ENCODE data around the gene LYPD6.

DNA sequence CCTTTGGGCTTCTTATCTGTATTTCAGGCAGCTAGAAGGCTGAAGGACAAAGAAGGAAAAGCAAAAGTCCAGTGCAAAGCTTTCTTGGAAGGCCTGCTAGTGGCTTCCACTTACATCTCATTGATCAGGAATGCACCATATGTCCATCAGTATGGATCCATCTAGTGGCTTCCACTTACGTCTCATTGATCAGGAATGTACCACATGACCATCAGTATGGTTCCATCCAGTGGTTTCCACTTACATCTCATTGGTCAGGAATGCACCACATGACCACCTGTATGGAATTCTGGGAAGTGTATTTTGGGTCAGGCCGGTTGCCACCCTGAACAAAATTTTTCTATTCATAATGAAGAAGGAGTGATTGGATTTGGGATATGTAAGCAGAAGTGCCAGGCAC, 70.6 kb downstream of the LYPD6 start:
- no peak for TF ChIP-seq EZH2 (IDR thresholded peaks at IDR 0.05; ENCODE audit: borderline replicate concordance, low read depth, low read length, severe bottlenecking)
- TF ChIP-seq, protein P1, sequence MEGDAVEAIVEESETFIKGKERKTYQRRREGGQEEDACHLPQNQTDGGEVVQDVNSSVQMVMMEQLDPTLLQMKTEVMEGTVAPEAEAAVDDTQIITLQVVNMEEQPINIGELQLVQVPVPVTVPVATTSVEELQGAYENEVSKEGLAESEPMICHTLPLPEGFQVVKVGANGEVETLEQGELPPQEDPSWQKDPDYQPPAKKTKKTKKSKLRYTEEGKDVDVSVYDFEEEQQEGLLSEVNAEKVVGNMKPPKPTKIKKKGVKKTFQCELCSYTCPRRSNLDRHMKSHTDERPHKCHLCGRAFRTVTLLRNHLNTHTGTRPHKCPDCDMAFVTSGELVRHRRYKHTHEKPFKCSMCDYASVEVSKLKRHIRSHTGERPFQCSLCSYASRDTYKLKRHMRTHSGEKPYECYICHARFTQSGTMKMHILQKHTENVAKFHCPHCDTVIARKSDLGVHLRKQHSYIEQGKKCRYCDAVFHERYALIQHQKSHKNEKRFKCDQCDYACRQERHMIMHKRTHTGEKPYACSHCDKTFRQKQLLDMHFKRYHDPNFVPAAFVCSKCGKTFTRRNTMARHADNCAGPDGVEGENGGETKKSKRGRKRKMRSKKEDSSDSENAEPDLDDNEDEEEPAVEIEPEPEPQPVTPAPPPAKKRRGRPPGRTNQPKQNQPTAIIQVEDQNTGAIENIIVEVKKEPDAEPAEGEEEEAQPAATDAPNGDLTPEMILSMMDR (IDR thresholded peaks at IDR 0.05; ENCODE audit: borderline replicate concordance, extremely low read depth, low read length, poor library complexity, severe bottlenecking), result no peak
